B cell (primary cell): ENCODE data around the gene ANO2. TPM values are rescaled to one million over a fixed set of nuclear protein-coding genes. Genes with fewer than 3 reads are reported as not detected.

Experiments used
- ATAC-seq: fragments of 200-7000 bp; cut with Tn5 transposase; one replicate; pipeline ENCODE4 v1.10.0; 2021; ENCODE audit warnings: low read depth, mild to moderate bottlenecking, moderate number of reproducible peaks, moderate library complexity
- CTCF ChIA-PET: fragments of 350-600 bp; sonication (Branson Sonifier 250); formaldehyde crosslinking; loops from one replicate; lab custom pipeline; 2021; ENCODE audit warnings: antibody characterized with exemption, inconsistent platforms; lab: Charles Lee
- POLR2A ChIA-PET: fragments of 350-600 bp; sonication (Branson Sonifier 250); formaldehyde crosslinking; loops from one replicate; lab custom pipeline; 2021; ENCODE audit warnings: antibody characterized with exemption; lab: Charles Lee
- DNase-seq: peaks from one replicate; pipeline ENCODE4 v3.0.0; 2013
- H2AFZ ChIP-seq: 2 replicates; pipeline ENCODE4 v1.6.1; 2012; ENCODE audit warnings: mild to moderate bottlenecking, low read depth, low read length; ENCODE audit not compliant: insufficient read depth, poor library complexity, severe bottlenecking
- H3K27ac ChIP-seq, 2 donors: 1 replicate in 1 of 2; 2 replicates in 1 of 2; pipeline ENCODE4 v1.5.1; 2012 to 2013; ENCODE audit warnings: low read length in 2 of 2, mild to moderate bottlenecking in 2 of 2, moderate library complexity in 1 of 2
- H3K27me3 ChIP-seq, 4 experiments: fragments of 200-600 bp in 1 of 4; sonication (generic) in 1 of 4; replicated peaks in 1 of 4; 1 replicate in 2 of 4; 2 replicates in 2 of 4; pipeline versions ENCODE4 v1.6.1 to v1.7.0; 2013 to 2016; ENCODE audit warnings: low read length in 3 of 4, mild to moderate bottlenecking in 2 of 4, mixed read lengths in 1 of 4, moderate library complexity in 1 of 4; ENCODE audit not compliant: insufficient read depth in 4 of 4, control insufficient read depth in 3 of 4; ENCODE audit errors: control extremely low read depth in 1 of 4
- H3K36me3 ChIP-seq, 2 experiments: replicated peaks in 1 of 2; 1 replicate in 1 of 2; 2 replicates in 1 of 2; pipeline versions ENCODE4 v1.6.1 to v1.7.1; 2013; ENCODE audit warnings: low read length in 1 of 2; ENCODE audit not compliant: insufficient read depth in 2 of 2, control insufficient read depth in 1 of 2; ENCODE audit errors: control extremely low read depth in 1 of 2, extremely low read depth in 1 of 2
- H3K4me1 ChIP-seq, 2 donors: fragments of 200-600 bp in 1 of 2; sonication (generic) in 1 of 2; 1 replicate in 1 of 2; 2 replicates in 1 of 2; pipeline versions ENCODE4 v1.5.1 to v1.6.1; 2013 to 2017; ENCODE audit warnings: low read length in 2 of 2; ENCODE audit not compliant: control insufficient read depth in 2 of 2, insufficient read depth in 2 of 2
- H3K4me2 ChIP-seq: replicated peaks from 2 replicates; pipeline ENCODE3; 2012; ENCODE audit warnings: mild to moderate bottlenecking, low read depth, low read length; ENCODE audit not compliant: poor library complexity, severe bottlenecking
- H3K4me3 ChIP-seq, 5 experiments: fragments of 200-600 bp in 1 of 5; sonication (generic) in 1 of 5; 1 replicate in 3 of 5; 2 replicates in 2 of 5; pipeline versions ENCODE4 v1.5.1 to v1.7.0; 2011 to 2016; ENCODE audit warnings: low read length in 4 of 5, mild to moderate bottlenecking in 4 of 5, low read depth in 2 of 5, control low read depth in 1 of 5, moderate library complexity in 1 of 5; ENCODE audit not compliant: insufficient read depth in 1 of 5; ENCODE audit errors: control extremely low read depth in 1 of 5, extremely low read depth in 1 of 5
- H3K79me2 ChIP-seq: fragments of 200-600 bp; sonication (generic); one replicate; pipeline ENCODE4 v1.6.0; 2016; ENCODE audit warnings: low read length; ENCODE audit not compliant: control insufficient read depth, insufficient read depth
- H3K9ac ChIP-seq: fragments of 200-600 bp; sonication (generic); 2 replicates; pipeline ENCODE4 v1.6.1; 2017; ENCODE audit warnings: mild to moderate bottlenecking, low read length, moderate library complexity
- H3K9me3 ChIP-seq, 3 donors: one replicate each; pipeline versions ENCODE4 v1.6.1 to v1.7.1; 2013; ENCODE audit warnings: low read length in 2 of 3; ENCODE audit not compliant: control insufficient read depth in 2 of 3, insufficient read depth in 1 of 3; ENCODE audit errors: control extremely low read depth in 1 of 3
- H4K20me1 ChIP-seq: 2 replicates; pipeline ENCODE4 v1.6.0; 2012; ENCODE audit warnings: mild to moderate bottlenecking, low read length; ENCODE audit not compliant: insufficient read depth, control insufficient read depth, poor library complexity, severe bottlenecking
- H3K27ac Mint-ChIP-seq: one replicate; pipeline ENCODE4 v1.8.0; 2021; ENCODE audit warnings: mixed read lengths
- H3K27me3 Mint-ChIP-seq: one replicate; pipeline ENCODE4 v1.8.0; 2021; ENCODE audit warnings: mixed read lengths
- H3K4me1 Mint-ChIP-seq: one replicate; pipeline ENCODE4 v1.8.0; 2021; ENCODE audit warnings: mixed read lengths
- H3K4me3 Mint-ChIP-seq: one replicate; pipeline ENCODE4 v1.8.0; 2021; ENCODE audit warnings: mixed read lengths
- H3K9me3 Mint-ChIP-seq: one replicate; pipeline ENCODE4 v1.8.0; 2022; ENCODE audit warnings: mixed read lengths; ENCODE audit not compliant: insufficient read depth
- CTCF ChIP-seq: fragments of 200-600 bp; IDR thresholded peaks from one replicate; pipeline ENCODE4 v1.8.0; 2022; ENCODE audit warnings: antibody characterized with exemption, mild to moderate bottlenecking
- EZH2 ChIP-seq: IDR thresholded peaks from 2 replicates; pipeline ENCODE4 v1.6.1; 2012; ENCODE audit warnings: borderline replicate concordance, low read depth, mild to moderate bottlenecking, moderate library complexity, low read length; ENCODE audit not compliant: insufficient read depth, poor library complexity, severe bottlenecking
- WGBS: methylation state at CpG from one replicate; pipeline ENCODE4 v1.1.5; 2013; ENCODE audit warnings: missing lambda C conversion rate; ENCODE audit not compliant: insufficient coverage; 5-methylcytosine and 5-hydroxymethylcytosine counted together
- intact Hi-C: fragments of 100-400 bp; cut with micrococcal nuclease; formaldehyde crosslinking; loops from one replicate; pipeline ENCODE4 v1.10.0; 2022
- polyA plus RNA-seq: library from polyadenylated mRNA; depleted of rRNA; stranded (reverse); fragments of >200 nt; gene quantifications from 2 replicates; pipeline ENCODE4 v1.2.3, GENCODE V29; 2012
- total RNA-seq, 2 donors: library from RNA; stranded (reverse); fragments of 120-200 nt in 1 of 2; gene quantifications; 1 replicate in 1 of 2; 2 replicates in 1 of 2; pipeline versions ENCODE4 v1.2.3 to v1.2.4, GENCODE V29; 2013 to 2022

The ANO2 gene
- total and polyA plus RNA-seq, 2 donors (not counting 1 experiment from before 2014, with no cell fraction given): not detected

DNA sequence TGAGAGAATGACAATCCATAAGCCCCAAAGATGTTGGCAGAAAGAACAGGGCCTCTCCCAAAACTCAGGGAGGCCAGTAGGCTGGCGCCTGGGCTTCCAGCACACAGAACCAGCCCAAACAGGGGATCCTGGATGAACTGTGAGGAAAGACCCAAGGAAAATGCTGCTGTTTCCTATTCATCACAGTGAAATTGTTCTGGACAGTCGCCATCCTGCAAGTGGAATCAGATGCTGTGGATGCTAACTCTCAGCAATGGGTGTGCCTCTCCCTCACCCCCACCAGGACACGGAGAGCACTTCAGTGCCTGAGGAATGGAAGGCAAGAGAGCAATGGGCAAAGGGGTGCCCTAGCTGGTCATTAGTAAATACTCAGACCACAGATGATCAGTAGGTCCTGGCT is 80.8 kb downstream of the ANO2 start:
- Histone ChIP-seq H4K20me1 (no peaks in the 10 kb centered on the region), H3K4me2 (no peak overlapping the region), H2AFZ (no peak overlapping the region), H3K36me3 (no peaks in the 10 kb centered on the region), H3K4me1 (no peaks in the 10 kb centered on the region), H3K9me3 (peaks cover 0 to 3% (median 0%) of the 10 kb centered on the region in 3 donors), H3K9ac (no peak overlapping the region), H3K79me2 (no peaks in the 10 kb centered on the region), H3K27me3 (peaks cover 0 to 6% (median 0%) of the 10 kb centered on the region in 4 experiments), H3K4me3 (no peak overlapping the region), H3K27ac (no peak overlapping the region)
- Mint-ChIP-seq H3K27ac (no peak overlapping the region), H3K4me1 (no peaks in the 10 kb centered on the region), H3K9me3 (peaks cover 3% of the 10 kb centered on the region), H3K27me3 (no peaks in the 10 kb centered on the region), H3K4me3 (no peak overlapping the region)
- TF ChIP-seq EZH2: no peak
- ChIA-PET POLR2A (no interaction called here), CTCF (no interaction called here)
- DNase-seq (no peak), ATAC-seq (no peak)
- WGBS: 92% methylated on average over 2 of the region's 3 CpGs
- intact Hi-C loops: no loop called here

- Histone ChIP-seq H3K9me3 (peaks cover 0 to 3% (median 0%) of the 10 kb centered on the region in 3 donors), H2AFZ (no peak overlapping the region), H3K9ac (no peak overlapping the region), H4K20me1 (no peaks in the 10 kb centered on the region), H3K27me3 (peaks cover 0 to 2% (median 0%) of the 10 kb centered on the region in 4 experiments), H3K36me3 (no peaks in the 10 kb centered on the region), H3K27ac (no peak overlapping the region), H3K4me3 (no peak overlapping the region), H3K4me2 (no peak overlapping the region), H3K4me1 (no peaks in the 10 kb centered on the region), H3K79me2 (no peaks in the 10 kb centered on the region)
- intact Hi-C loops: no loop called here
- 100% methylated on average over 1 of the region's 10 CpGs for WGBS
- TF ChIP-seq CTCF: no peak
- TF ChIP-seq EZH2: no peak
- Mint-ChIP-seq H3K27ac (no peak overlapping the region), H3K4me1 (no peaks in the 10 kb centered on the region), H3K4me3 (no peak overlapping the region), H3K9me3 (peaks cover 3% of the 10 kb centered on the region), H3K27me3 (peaks cover 9% of the 10 kb centered on the region)
- CTCF ChIA-PET: no interaction called here
- POLR2A ChIA-PET: no interaction called here
- DNase-seq (no peak), ATAC-seq (no peak)
These were observed 83.6 kb downstream of the ANO2 start for GRCh38 chr12:5861416-5861815.
